PC-3 (cell line): ENCODE measurements around the gene HLA-F. TPM values are rescaled to one million over a fixed set of nuclear protein-coding genes. Genes with fewer than 3 reads are reported as not detected.

Experiments
- ATAC-seq: fragments of 200-7000 bp; cut with Tn5 transposase; 2 replicates; pipeline ENCODE4 v1.9.1; 2020; ENCODE audit warnings: mild to moderate bottlenecking, moderate library complexity
- BruUV-seq: library from RNA; stranded (reverse); fragments of 400-500 nt; replicated peaks from 2 replicates; lab custom pipeline; 2021; lab: Mats Ljungman, UMichigan
- CTCF ChIA-PET: fragments of 300-600 bp; sonication (Branson Sonifier 250); formaldehyde crosslinking; loops from one replicate; lab custom pipeline; 2022; ENCODE audit warnings: antibody characterized with exemption; lab: Charles Lee
- POLR2A ChIA-PET: fragments of 300-600 bp; sonication (Branson Sonifier 250); formaldehyde crosslinking; loops from one replicate; lab custom pipeline; 2022; ENCODE audit warnings: antibody characterized with exemption; ENCODE audit not compliant: unreplicated experiment; lab: Charles Lee
- DNase-seq: peaks from one replicate; pipeline ENCODE4 v3.0.0-alpha.2; 2015
- H2AFZ ChIP-seq: fragments of 300-600 bp; sonication (generic); 2 replicates; pipeline ENCODE4 v1.6.0; 2016; ENCODE audit warnings: antibody characterized with exemption, low read length
- H3F3A ChIP-seq: fragments of 300-600 bp; sonication (generic); one replicate; pipeline ENCODE4 v1.6.0; 2017; ENCODE audit warnings: antibody characterized with exemption, low read length, control low read depth, mild to moderate bottlenecking; ENCODE audit not compliant: unreplicated experiment
- H3K27ac ChIP-seq: fragments of 300-600 bp; sonication (generic); 2 replicates; pipeline ENCODE4 v1.5.1; 2016; ENCODE audit warnings: mild to moderate bottlenecking, low read length
- H3K27me3 ChIP-seq: fragments of 300-600 bp; sonication (generic); 2 replicates; pipeline ENCODE4 v1.6.1; 2016; ENCODE audit warnings: low read length, mixed read lengths
- H3K36me3 ChIP-seq: fragments of 300-600 bp; sonication (generic); 2 replicates; pipeline ENCODE4 v1.6.1; 2016; ENCODE audit warnings: low read depth, mixed run types, low read length, mixed read lengths
- H3K4me1 ChIP-seq: fragments of 300-600 bp; sonication (generic); 2 replicates; pipeline ENCODE4 v1.5.1; 2016; ENCODE audit warnings: low read length; ENCODE audit not compliant: insufficient read depth
- H3K4me2 ChIP-seq: fragments of 300-600 bp; sonication (generic); 2 replicates; pipeline ENCODE4 v1.6.0; 2016; ENCODE audit warnings: low read length
- H3K4me3 ChIP-seq: fragments of 300-600 bp; sonication (generic); 2 replicates; pipeline ENCODE4 v1.5.1; 2016; ENCODE audit warnings: mild to moderate bottlenecking, low read length, mixed read lengths
- H3K79me2 ChIP-seq: fragments of 300-600 bp; sonication (generic); 2 replicates; pipeline ENCODE4 v1.6.1; 2017; ENCODE audit warnings: low read length, mixed read lengths
- H3K9ac ChIP-seq: fragments of 300-600 bp; sonication (generic); 2 replicates; pipeline ENCODE4 v1.6.0; 2016; ENCODE audit warnings: mild to moderate bottlenecking, low read length
- H3K9me2 ChIP-seq: fragments of 300-600 bp; sonication (generic); replicated peaks from 2 replicates; pipeline ENCODE4 v1.6.1; 2016; ENCODE audit warnings: mixed run types, low read length, mixed read lengths
- H3K9me3 ChIP-seq: fragments of 300-600 bp; sonication (generic); 2 replicates; pipeline ENCODE4 v1.6.1; 2016; ENCODE audit warnings: low read length, mixed read lengths
- H4K20me1 ChIP-seq: fragments of 300-600 bp; sonication (generic); 2 replicates; pipeline ENCODE4 v1.6.1; 2016; ENCODE audit warnings: low read length, mixed read lengths
- EZH2 ChIP-seq: fragments of 300-600 bp; sonication (generic); IDR thresholded peaks from one replicate; pipeline ENCODE4 v1.6.1; 2017; ENCODE audit warnings: antibody characterized with exemption, mild to moderate bottlenecking, low read length; ENCODE audit not compliant: unreplicated experiment
- EZH2phosphoT487 ChIP-seq: fragments of 300-600 bp; sonication (generic); IDR thresholded peaks from 2 replicates; pipeline ENCODE4 v1.6.1; 2018; ENCODE audit warnings: mild to moderate bottlenecking, antibody characterized with exemption, low read length, borderline replicate concordance
- intact Hi-C: fragments of 100-400 bp; cut with micrococcal nuclease; formaldehyde crosslinking; loops from 2 replicates; pipeline ENCODE4 v1.9.0; 2023
- total RNA-seq: library from RNA; depleted of rRNA; stranded (reverse); fragments of >200 nt; gene quantifications from 2 replicates; pipeline ENCODE4 v1.2.3, GENCODE V29; 2014
- TF ChIP-seq, protein P1 (sequence below): fragments of 300-600 bp; sonication (generic); conservative IDR thresholded peaks from 2 replicates; pipeline ENCODE4 v1.5.1; 2017; ENCODE audit warnings: antibody characterized with exemption, low read depth, mild to moderate bottlenecking, low read length

The HLA-F gene
- total RNA-seq, 1 experiment from 2014 or later: 16.1 TPM

DNA sequence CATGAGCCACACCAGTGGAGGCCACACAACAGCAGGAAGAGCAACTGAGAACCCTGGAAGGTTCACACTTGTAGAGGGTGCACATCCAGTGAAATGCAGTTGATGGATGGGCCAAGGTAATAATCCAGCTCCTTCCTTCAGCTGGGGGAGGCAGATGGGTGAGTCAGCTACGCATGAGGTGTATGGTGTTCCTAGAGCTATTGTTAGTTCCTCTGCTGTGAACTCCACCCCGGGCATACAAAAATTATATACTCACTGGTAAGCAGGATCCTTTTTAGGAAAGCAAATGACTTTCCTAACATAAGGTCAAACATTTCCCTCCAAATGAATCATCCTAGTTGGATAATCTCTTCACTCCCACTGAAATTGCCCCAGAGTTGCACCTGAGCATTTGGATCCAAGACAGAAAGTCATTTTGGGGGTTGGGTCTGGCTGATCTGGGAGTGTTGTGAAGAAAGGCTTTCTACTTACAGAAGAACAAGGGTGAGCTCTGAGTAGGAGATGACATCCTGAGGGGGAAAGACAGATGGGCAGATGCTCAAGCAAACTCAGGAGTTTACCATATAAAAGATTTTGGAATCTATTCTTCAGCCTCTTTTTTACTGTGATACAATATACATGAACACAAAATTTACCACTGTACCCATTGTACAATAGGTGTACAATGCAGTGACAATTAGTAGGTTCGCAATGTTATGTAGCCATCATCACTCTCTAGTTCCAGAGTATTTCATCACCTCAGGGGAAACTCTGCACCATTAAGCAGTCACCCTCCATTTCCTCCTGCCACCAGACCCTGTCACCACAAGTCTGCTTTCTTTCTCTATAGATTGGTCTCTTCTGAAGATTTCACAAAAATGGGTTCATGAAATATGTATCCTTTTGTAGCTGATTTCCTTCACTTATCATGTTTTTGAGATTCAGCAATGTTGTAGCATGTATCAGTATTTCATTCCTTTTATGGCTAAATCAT lies 11.1 kb downstream of the HLA-F start:
- H3K4me1 ChIP-seq: no peaks in the 10 kb centered on the region
- H3K9ac ChIP-seq: no peak overlapping the region
- H3K9me2 ChIP-seq: no peaks in the 10 kb centered on the region
- H3K27me3 ChIP-seq: no peaks in the 10 kb centered on the region
- BruUV-seq: no TSS peak
- H3K9me3 ChIP-seq: no peaks in the 10 kb centered on the region
- ATAC-seq (no peak), DNase-seq (no peak)
- intact Hi-C loops: no loop called here
- H3K79me2 ChIP-seq: no peaks in the 10 kb centered on the region
- TF ChIP-seq, protein P1, sequence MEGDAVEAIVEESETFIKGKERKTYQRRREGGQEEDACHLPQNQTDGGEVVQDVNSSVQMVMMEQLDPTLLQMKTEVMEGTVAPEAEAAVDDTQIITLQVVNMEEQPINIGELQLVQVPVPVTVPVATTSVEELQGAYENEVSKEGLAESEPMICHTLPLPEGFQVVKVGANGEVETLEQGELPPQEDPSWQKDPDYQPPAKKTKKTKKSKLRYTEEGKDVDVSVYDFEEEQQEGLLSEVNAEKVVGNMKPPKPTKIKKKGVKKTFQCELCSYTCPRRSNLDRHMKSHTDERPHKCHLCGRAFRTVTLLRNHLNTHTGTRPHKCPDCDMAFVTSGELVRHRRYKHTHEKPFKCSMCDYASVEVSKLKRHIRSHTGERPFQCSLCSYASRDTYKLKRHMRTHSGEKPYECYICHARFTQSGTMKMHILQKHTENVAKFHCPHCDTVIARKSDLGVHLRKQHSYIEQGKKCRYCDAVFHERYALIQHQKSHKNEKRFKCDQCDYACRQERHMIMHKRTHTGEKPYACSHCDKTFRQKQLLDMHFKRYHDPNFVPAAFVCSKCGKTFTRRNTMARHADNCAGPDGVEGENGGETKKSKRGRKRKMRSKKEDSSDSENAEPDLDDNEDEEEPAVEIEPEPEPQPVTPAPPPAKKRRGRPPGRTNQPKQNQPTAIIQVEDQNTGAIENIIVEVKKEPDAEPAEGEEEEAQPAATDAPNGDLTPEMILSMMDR: no peak
- no peak for TF ChIP-seq EZH2
- no peak for TF ChIP-seq EZH2phosphoT487
- no peak overlapping the region for H3K4me2 ChIP-seq
- ChIA-PET CTCF (no interaction called here), POLR2A (no interaction called here)
- H3K27ac ChIP-seq: no peak overlapping the region
- no peak overlapping the region for H2AFZ ChIP-seq
- no peaks in the 10 kb centered on the region for H4K20me1 ChIP-seq
- no peak overlapping the region for H3K4me3 ChIP-seq
- H3K36me3 ChIP-seq: no peaks in the 10 kb centered on the region
- no peaks in the 10 kb centered on the region for H3F3A ChIP-seq

DNA sequence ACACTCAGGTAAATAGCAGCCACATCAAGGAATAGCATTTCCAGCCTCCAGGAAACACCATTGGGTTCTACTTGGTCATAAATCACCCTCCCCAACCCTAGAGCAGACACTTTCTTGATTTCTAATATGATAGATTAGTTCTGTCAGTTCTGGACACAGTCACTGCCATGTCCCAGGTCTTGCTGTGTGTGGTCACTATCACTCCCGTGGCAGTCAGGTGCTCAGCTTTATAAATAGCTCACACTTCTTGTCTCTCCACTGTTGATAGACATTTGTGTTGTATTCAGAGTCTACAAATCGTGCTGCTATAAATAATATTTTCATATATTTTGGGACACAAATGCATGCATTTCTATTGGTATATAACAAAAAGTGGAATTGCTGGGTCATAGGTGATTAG lies 13.3 kb downstream of the HLA-F start:
- CTCF ChIA-PET: no interaction called here
- no peak for ATAC-seq
- no peaks in the 10 kb centered on the region for H3K9me3 ChIP-seq
- no peak overlapping the region for H2AFZ ChIP-seq
- no peaks in the 10 kb centered on the region for H3K27me3 ChIP-seq
- no peaks in the 10 kb centered on the region for H4K20me1 ChIP-seq
- H3K79me2 ChIP-seq: no peaks in the 10 kb centered on the region
- BruUV-seq: no TSS peak
- no peaks in the 10 kb centered on the region for H3K4me1 ChIP-seq
- H3K4me2 ChIP-seq: no peak overlapping the region
- H3F3A ChIP-seq: no peaks in the 10 kb centered on the region
- no peaks in the 10 kb centered on the region for H3K9me2 ChIP-seq
- no peaks in the 10 kb centered on the region for H3K36me3 ChIP-seq
- intact Hi-C loops: no loop called here
- H3K9ac ChIP-seq: no peak overlapping the region
- no peak overlapping the region for H3K4me3 ChIP-seq
- POLR2A ChIA-PET: no interaction called here
- no peak overlapping the region for H3K27ac ChIP-seq
- no peak for DNase-seq
- TF ChIP-seq, protein P1: no peak
- TF ChIP-seq EZH2: no peak
- TF ChIP-seq EZH2phosphoT487: no peak
